Coronary artery (tissue), 2 donors: ENCODE measurements around the gene DMWD.

Source experiments
- DNase-seq: peaks from one replicate; pipeline ENCODE4 v3.0.0-alpha.2; 2017; ENCODE audit warnings: low spot score
- H3K27ac ChIP-seq, 2 donors: fragments of 200-600 bp; sonication (generic); one replicate each; pipeline ENCODE4 v1.5.1; 2016 to 2019
- H3K4me3 ChIP-seq: fragments of 200-600 bp; sonication (generic); 2 replicates; pipeline ENCODE4 v1.5.1; 2016; ENCODE audit warnings: mild to moderate bottlenecking, moderate library complexity
- TF ChIP-seq, protein P1 (sequence below): fragments of 200-600 bp; sonication (generic); IDR thresholded peaks from one replicate; pipeline ENCODE4 v1.5.1; 2019; ENCODE audit warnings: antibody characterized with exemption

The DMWD gene

DNA sequence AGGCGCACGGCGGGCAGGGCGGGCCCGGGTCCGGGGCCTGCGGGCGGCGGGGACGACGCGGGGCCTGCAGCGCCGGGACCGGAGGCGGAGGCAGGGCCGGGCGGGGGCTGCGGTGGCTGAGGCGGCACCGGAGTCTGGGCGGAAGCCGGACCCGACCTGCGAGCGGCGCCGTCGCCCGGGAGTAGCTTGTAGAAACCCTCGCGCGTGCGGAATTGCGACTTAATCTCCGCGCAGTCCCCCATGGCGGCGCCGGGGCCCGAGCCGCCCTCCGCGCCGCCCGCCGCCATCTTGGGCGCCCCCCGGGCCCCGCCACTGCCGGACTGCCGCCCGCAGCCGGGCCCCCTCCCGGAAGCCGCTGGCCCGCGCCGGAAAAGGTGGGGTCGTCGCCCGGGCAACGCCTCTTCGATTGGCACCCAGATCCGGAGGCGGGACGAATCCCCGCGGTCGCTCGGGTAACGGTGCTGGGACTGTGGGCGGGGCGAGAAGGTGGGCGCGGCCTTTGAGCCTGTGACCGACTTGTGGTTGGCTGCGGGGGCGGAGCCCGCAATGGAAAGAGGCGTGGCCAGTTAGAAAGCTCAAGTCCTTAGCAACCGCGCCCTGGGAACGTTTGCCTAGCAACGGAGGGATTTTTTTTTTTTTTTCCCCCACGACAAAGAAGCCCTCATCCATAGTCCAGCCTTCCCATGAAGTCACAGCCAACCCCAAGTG is at the start of gene DMWD:
TSS of gene DMWD (minus strand) at position 376 of the 708 bp plus-strand sequence. CDS start at position 287, 89 bp downstream.
- Histone ChIP-seq H3K27ac (peak within 1 kb of the TSS; percentile 66 to 94), H3K4me3 (peak within 1 kb of the TSS; percentile 93)
- DNase-seq: peak; percentile 99
- TF ChIP-seq, protein P1, sequence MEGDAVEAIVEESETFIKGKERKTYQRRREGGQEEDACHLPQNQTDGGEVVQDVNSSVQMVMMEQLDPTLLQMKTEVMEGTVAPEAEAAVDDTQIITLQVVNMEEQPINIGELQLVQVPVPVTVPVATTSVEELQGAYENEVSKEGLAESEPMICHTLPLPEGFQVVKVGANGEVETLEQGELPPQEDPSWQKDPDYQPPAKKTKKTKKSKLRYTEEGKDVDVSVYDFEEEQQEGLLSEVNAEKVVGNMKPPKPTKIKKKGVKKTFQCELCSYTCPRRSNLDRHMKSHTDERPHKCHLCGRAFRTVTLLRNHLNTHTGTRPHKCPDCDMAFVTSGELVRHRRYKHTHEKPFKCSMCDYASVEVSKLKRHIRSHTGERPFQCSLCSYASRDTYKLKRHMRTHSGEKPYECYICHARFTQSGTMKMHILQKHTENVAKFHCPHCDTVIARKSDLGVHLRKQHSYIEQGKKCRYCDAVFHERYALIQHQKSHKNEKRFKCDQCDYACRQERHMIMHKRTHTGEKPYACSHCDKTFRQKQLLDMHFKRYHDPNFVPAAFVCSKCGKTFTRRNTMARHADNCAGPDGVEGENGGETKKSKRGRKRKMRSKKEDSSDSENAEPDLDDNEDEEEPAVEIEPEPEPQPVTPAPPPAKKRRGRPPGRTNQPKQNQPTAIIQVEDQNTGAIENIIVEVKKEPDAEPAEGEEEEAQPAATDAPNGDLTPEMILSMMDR: no peak

GRCh38 chr19:45842198-45842597 is 49.6 kb upstream of the DMWD start:
- H3K27ac ChIP-seq: no peak overlapping the region
- TF ChIP-seq, protein P1: no peak
- H3K4me3 ChIP-seq: no peak overlapping the region
- no peak for DNase-seq

DNA sequence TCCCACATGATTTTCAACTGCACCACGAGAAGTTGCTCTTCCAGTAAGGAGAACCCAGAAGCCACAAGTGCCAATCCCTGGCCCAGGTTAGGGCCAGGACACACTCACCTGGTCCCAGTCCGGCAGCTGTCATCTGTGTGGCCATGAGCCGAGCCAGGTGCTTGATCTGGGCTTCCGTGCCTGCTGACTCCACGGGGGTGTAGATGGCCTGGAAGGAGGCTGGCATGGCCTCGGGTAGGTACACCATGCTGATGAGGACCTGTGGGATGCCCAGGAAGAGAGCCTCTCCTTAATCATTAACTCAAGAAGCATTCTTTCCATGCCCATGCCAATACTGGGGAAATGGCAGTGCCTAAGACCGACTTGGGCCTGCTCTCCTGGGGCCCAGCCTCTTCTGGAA is 42.3 kb upstream of the DMWD start:
- no peak overlapping the region for H3K27ac ChIP-seq
- TF ChIP-seq, protein P1: no peak
- DNase-seq: no peak
- H3K4me3 ChIP-seq: no peak overlapping the region

DNA sequence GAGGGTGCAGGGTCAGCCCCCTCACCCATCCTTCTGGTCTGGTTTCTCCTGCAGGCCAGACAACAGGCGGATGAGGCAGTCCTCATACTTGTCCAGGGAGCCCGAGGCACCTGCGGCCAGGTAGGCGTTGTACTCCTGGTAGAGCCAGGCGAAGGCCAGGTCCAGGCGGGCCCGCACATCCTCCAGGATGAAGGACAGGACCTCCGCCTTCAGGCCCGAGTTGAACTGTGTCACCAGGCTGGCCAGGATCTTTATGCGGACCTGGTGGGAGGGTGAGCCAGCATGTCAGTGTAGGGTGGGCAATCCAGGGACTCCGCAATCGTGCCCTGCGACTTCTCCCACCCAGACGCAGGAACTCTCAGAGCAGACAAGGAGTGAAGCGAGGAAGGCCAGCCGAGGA is 36.3 kb upstream of the DMWD start:
- DNase-seq: no peak
- TF ChIP-seq, protein P1: no peak
- Histone ChIP-seq H3K4me3 (no peak overlapping the region), H3K27ac (no peak overlapping the region)

GRCh38 chr19:45828523-45828922 is 35.9 kb upstream of the DMWD start:
- DNase-seq: no peak
- TF ChIP-seq, protein P1: no peak

DNA sequence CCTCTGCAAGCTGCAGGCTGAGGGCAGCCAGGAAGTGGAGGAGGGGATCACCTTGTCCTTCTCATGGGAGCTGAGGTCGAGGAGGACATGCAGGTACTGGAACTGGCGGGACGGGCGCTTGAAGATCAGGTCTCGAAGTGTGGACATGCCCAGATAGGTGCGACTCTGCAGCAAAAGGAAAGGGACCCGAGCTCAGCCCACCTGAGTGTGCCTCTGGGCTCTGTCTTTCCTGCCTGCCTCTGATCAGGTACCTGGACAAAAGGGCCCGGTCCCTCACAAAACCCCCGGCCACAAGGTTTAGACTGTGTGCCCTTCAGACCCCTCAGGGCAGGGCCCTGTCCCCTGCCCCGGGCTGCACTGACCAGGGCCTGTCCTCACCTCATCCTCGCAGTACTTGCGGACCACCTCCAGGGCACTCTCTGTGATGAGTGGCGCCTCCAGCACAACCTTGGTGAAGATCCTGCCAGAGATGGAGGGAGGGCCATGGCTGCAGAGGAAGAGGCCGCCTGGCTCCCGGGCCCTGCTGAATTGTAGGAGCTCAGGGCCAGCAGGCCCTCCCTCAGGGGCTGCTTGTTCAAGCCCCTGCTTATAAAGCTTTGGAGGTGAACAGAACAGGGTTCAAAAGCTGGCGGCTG is 34.9 kb upstream of the DMWD start:
- no peak overlapping the region for H3K4me3 ChIP-seq
- DNase-seq: no peak
- TF ChIP-seq, protein P1: no peak
- no peak overlapping the region for H3K27ac ChIP-seq

More at GRCh38 chr19:45828523-45828922, 35.9 kb upstream of the DMWD start:
- Histone ChIP-seq H3K27ac (no peak overlapping the region), H3K4me3 (no peak overlapping the region)

GRCh38 chr19:45826934-45827333 is 34.3 kb upstream of the DMWD start:
- TF ChIP-seq, protein P1: no peak
- Histone ChIP-seq H3K27ac (no peak overlapping the region), H3K4me3 (no peak overlapping the region)
- no peak for DNase-seq
